Tibial nerve (tissue), 4 donors: ENCODE measurements around the gene LDHD.

Experiments used
- CTCF ChIP-seq, 5 experiments: fragments of 200-600 bp in 3 of 5; fragments of 450-650 bp in 2 of 5; sonication (generic) in 3 of 5; IDR thresholded peaks; one replicate each; pipeline ENCODE4 v1.5.1; 2016 to 2019; ENCODE audit warnings: antibody characterized with exemption in 5 of 5, mild to moderate bottlenecking in 3 of 5, moderate library complexity in 2 of 5
- EP300 ChIP-seq, 2 donors: sonication (generic); formaldehyde crosslinking; IDR thresholded peaks; one replicate each; pipeline ENCODE4 v1.6.1; 2017; ENCODE audit warnings: antibody characterized with exemption in 2 of 2, mild to moderate bottlenecking in 1 of 2

GRCh38 chr16:75109732-75110243, 6.8 kb downstream of the LDHD start:
- TF ChIP-seq CTCF (IDR thresholded peaks at IDR 0.05) (no peak), EP300 (IDR thresholded peaks at IDR 0.05) (no peak)
